HCT116 (cell line): Measurements from ENCODE around the gene PHPT1. TPM values are rescaled to one million over a fixed set of nuclear protein-coding genes. Genes with fewer than 3 reads are reported as not detected.

Experiments used
- ATAC-seq: fragments of 200-7000 bp; cut with Tn5 transposase; 2 replicates; pipeline ENCODE4 v1.9.1; 2020; ENCODE audit warnings: mild to moderate bottlenecking, moderate library complexity
- BruUV-seq: library from RNA; stranded (reverse); fragments of 400-500 nt; replicated peaks from 2 replicates; lab custom pipeline; 2021; lab: Mats Ljungman, UMichigan
- CTCF ChIA-PET: fragments of 300-600 bp; sonication (Branson Sonifier 250); formaldehyde crosslinking; loops from one replicate; lab custom pipeline; 2021; ENCODE audit warnings: antibody characterized with exemption; lab: Charles Lee
- POLR2A ChIA-PET: fragments of 300-600, 350-600 bp; sonication (Branson Sonifier 250); formaldehyde crosslinking; loops from one replicate; lab custom pipeline; 2021; ENCODE audit warnings: antibody characterized with exemption; lab: Charles Lee
- RAD21 ChIA-PET, 2 experiments: fragments of 300-600 bp; sonication (Branson Sonifier 250); formaldehyde crosslinking; loops; one replicate each; lab custom pipeline; 2023; ENCODE audit warnings: low total read pairs in 2 of 2; ENCODE audit not compliant: uncharacterized antibody in 2 of 2, unreplicated experiment in 2 of 2, low non-redundant PET in 1 of 2; lab: Charles Lee
- DNase-seq: peaks from one replicate; pipeline ENCODE4 v3.0.0-alpha.2; 2010; ENCODE audit warnings: low read depth, low spot score
- H2AFZ ChIP-seq: fragments of 200-600 bp; shearing (Covaris generic), sonication (generic); 2 replicates; pipeline ENCODE4 v1.6.1; 2017; ENCODE audit warnings: low read depth, mixed run types, mixed read lengths, antibody characterized with exemption, low read length; ENCODE audit not compliant: poor library complexity, severe bottlenecking
- H3K27ac ChIP-seq: 2 replicates; pipeline ENCODE4 v1.5.1; 2012; ENCODE audit warnings: low read depth, low read length
- H3K27me3 ChIP-seq: fragments of 200-600 bp; sonication (generic); 2 replicates; pipeline ENCODE4 v1.6.1; 2016; ENCODE audit warnings: mixed run types, low read length, mixed read lengths; ENCODE audit not compliant: insufficient read depth
- H3K36me3 ChIP-seq, 2 experiments: fragments of 200-500 bp in 1 of 2; fragments of 200-600 bp in 1 of 2; sonication (Bioruptor generic) in 1 of 2; sonication (generic) in 1 of 2; 2 replicates each; pipeline versions ENCODE4 v1.5.1 to v1.6.1; 2014 to 2016; ENCODE audit warnings: low read length in 2 of 2, inconsistent platforms in 1 of 2, mixed read lengths in 1 of 2, mixed run types in 1 of 2; ENCODE audit not compliant: insufficient read depth in 2 of 2, control insufficient read depth in 1 of 2
- H3K4me1 ChIP-seq, 2 experiments: fragments of 200-600 bp in 1 of 2; sonication (generic) in 1 of 2; 2 replicates each; pipeline versions ENCODE4 v1.5.1 to v1.6.1; 2012 to 2017; ENCODE audit warnings: low read length in 2 of 2, inconsistent platforms in 1 of 2, mild to moderate bottlenecking in 1 of 2, mixed read lengths in 1 of 2, mixed run types in 1 of 2, moderate library complexity in 1 of 2; ENCODE audit not compliant: insufficient read depth in 2 of 2, control insufficient read depth in 1 of 2
- H3K4me2 ChIP-seq: fragments of 200-600 bp; sonication (generic); 2 replicates; pipeline ENCODE4 v1.6.1; 2017; ENCODE audit warnings: mixed run types, low read length, mixed read lengths
- H3K4me3 ChIP-seq, 2 experiments: fragments of 200-600 bp in 1 of 2; sonication (generic) in 1 of 2; replicated peaks in 1 of 2; 2 replicates each; pipeline ENCODE4 v1.5.1; 2011 to 2016; ENCODE audit warnings: low read length in 2 of 2, control low read depth in 1 of 2, low read depth in 1 of 2, mild to moderate bottlenecking in 1 of 2, mixed read lengths in 1 of 2, mixed run types in 1 of 2
- H3K79me2 ChIP-seq: fragments of 200-600 bp; sonication (generic); 2 replicates; pipeline ENCODE4 v1.6.1; 2017; ENCODE audit warnings: mild to moderate bottlenecking, mixed run types, low read length, moderate library complexity, mixed read lengths; ENCODE audit not compliant: insufficient read depth
- H3K9ac ChIP-seq: fragments of 200-600 bp; sonication (generic); 2 replicates; pipeline ENCODE4 v1.6.1; 2016; ENCODE audit warnings: low read length, mixed read lengths
- H3K9me2 ChIP-seq: fragments of 200-600 bp; sonication (generic), shearing (Covaris generic); 2 replicates; pipeline ENCODE4 v1.6.1; 2017; ENCODE audit warnings: mixed run types, mild to moderate bottlenecking, moderate library complexity; ENCODE audit not compliant: insufficient read depth
- H3K9me3 ChIP-seq, 2 experiments: fragments of 200-500 bp in 1 of 2; fragments of 200-600 bp in 1 of 2; sonication (Bioruptor generic) in 1 of 2; sonication (generic) in 1 of 2; 2 replicates each; pipeline ENCODE4 v1.6.1; 2014 to 2017; ENCODE audit warnings: low read length in 2 of 2, mixed read lengths in 2 of 2, inconsistent platforms in 1 of 2, low read depth in 1 of 2, mild to moderate bottlenecking in 1 of 2, mixed run types in 1 of 2, moderate library complexity in 1 of 2; ENCODE audit not compliant: control insufficient read depth in 1 of 2, insufficient read depth in 1 of 2
- H4K20me1 ChIP-seq: fragments of 200-600 bp; sonication (generic), shearing (Covaris generic); 2 replicates; pipeline ENCODE4 v1.6.1; 2017; ENCODE audit warnings: mixed run types, mild to moderate bottlenecking, moderate library complexity; ENCODE audit not compliant: insufficient read depth
- ELF1 ChIP-seq: IDR thresholded peaks from 2 replicates; pipeline ENCODE4 v1.6.1; 2012; ENCODE audit warnings: low read depth, borderline replicate concordance
- EZH2phosphoT487 ChIP-seq: fragments of 200-600 bp; IDR thresholded peaks from 2 replicates; pipeline ENCODE4 v1.6.1; 2018; ENCODE audit warnings: antibody characterized with exemption, borderline replicate concordance
- FOSL1 ChIP-seq: IDR thresholded peaks from 2 replicates; pipeline ENCODE4 v1.6.1; 2012; ENCODE audit warnings: low read depth
- POLR2A ChIP-seq: IDR thresholded peaks from 2 replicates; pipeline ENCODE4 v1.7.0; 2011; ENCODE audit warnings: borderline replicate concordance; ENCODE audit not compliant: insufficient read depth, insufficient read length; ENCODE audit errors: extremely low read depth
- POLR2AphosphoS5 ChIP-seq: IDR thresholded peaks from 2 replicates; pipeline ENCODE4 v1.6.1; 2011; ENCODE audit warnings: mild to moderate bottlenecking, low read depth, low read length, moderate library complexity
- SIN3A ChIP-seq: IDR thresholded peaks from 2 replicates; pipeline ENCODE4 v1.6.1; 2012; ENCODE audit warnings: low read depth
- SRF ChIP-seq: IDR thresholded peaks from 2 replicates; pipeline ENCODE4 v1.6.1; 2012; ENCODE audit warnings: low read depth
- ZBTB33 ChIP-seq: IDR thresholded peaks from 2 replicates; pipeline ENCODE4 v1.6.1; 2011; ENCODE audit warnings: mild to moderate bottlenecking, low read length, moderate library complexity; ENCODE audit not compliant: insufficient replicate concordance; ENCODE audit errors: extremely low read depth
- ZFX ChIP-seq: fragments of 450-650 bp; IDR thresholded peaks from 2 replicates; pipeline ENCODE4 v1.6.1; 2017
- ZNF274 ChIP-seq: fragments of 200-500 bp; sonication (Bioruptor generic); IDR thresholded peaks from 2 replicates; pipeline ENCODE4 v1.6.1; 2014; ENCODE audit warnings: mild to moderate bottlenecking, low read depth, low read length, inconsistent platforms
- intact Hi-C: fragments of 100-400 bp; cut with micrococcal nuclease; formaldehyde crosslinking; loops from 2 replicates; pipeline ENCODE4 v1.10.0; 2022
- total RNA-seq: library from RNA; stranded (reverse); gene quantifications from one replicate; pipeline ENCODE4 v1.2.1, GENCODE V29; 2021; ENCODE audit not compliant: unreplicated experiment
- TF ChIP-seq, protein P1 (sequence below): IDR thresholded peaks from 2 replicates; pipeline ENCODE4 v1.6.1; 2012
- TF ChIP-seq, protein P2 (sequence below): IDR thresholded peaks from 2 replicates; pipeline ENCODE4 v1.6.1; 2012; ENCODE audit warnings: low read depth

PHPT1 gene
- total RNA-seq, 1 experiment from 2014 or later = 148 TPM

GRCh38 chr9:136860933-136861873 is 12.0 kb downstream of the PHPT1 start:
- Histone ChIP-seq H4K20me1 (no peaks in the 10 kb centered on the region), H3K36me3 (peaks cover 23 to 25% of the 10 kb centered on the region in 2 experiments; a peak in 3 of 4 replicates), H3K4me2 (no peak overlapping the region), H3K9me3 (no peaks in the 10 kb centered on the region), H3K4me3 (no peak overlapping the region), H3K27me3 (no peaks in the 10 kb centered on the region), H3K9ac (no peak overlapping the region), H2AFZ (no peak overlapping the region), H3K9me2 (no peaks in the 10 kb centered on the region), H3K27ac (no peak overlapping the region), H3K4me1 (peaks cover 6 to 19% of the 10 kb centered on the region in 2 experiments; a peak in 3 of 4 replicates), H3K79me2 (peaks cover 31% of the 10 kb centered on the region)
- ChIA-PET CTCF (no interaction called here), POLR2A (interaction anchor here (0.5 kb wide), 1 partner anchor 19 kb away, joined by 3 read pairs; no protein-coding TSS in a partner anchor), RAD21 (no interaction called here)
- no TSS peak for BruUV-seq
- intact Hi-C loops = no loop called here
- no peak for DNase-seq
- ATAC-seq = no peak
- 0 out of 2 replicates have a peak, but pooled peaks have one; percentile 19 for TF ChIP-seq ZFX
- 0 out of 2 replicates have a peak, but pooled peaks have one; percentile 22 for TF ChIP-seq POLR2AphosphoS5
- TF ChIP-seq, protein P1, sequence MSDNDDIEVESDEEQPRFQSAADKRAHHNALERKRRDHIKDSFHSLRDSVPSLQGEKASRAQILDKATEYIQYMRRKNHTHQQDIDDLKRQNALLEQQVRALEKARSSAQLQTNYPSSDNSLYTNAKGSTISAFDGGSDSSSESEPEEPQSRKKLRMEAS = no peak

DNA sequence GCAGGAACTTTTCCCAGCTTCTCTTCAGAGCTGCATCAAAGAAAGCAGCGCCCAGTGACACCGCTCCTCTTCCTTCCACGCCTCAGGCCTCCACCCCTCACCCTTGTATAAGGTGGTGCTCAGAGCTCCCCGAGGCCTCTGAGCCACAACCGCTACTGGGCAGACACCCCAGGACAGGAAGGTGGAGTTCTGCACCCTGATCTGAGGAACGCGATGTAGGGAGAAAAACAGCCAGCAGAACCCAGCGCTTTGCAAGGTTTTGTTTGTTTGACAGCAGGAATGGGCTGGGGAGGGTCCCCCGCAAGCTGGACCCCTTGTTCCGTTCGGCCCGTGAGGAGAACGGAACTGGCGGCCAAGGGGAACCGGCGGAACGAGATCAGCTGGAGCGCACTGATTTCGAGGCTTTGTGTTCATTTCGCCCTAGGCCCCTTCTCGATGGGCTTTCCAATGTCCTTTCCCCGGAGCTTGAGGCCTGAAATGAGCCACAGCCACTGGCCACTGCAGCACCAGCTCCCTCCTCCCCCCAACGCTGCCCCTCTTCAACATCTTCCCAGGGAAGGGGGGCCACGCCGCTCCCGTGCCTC is 12.8 kb downstream of the PHPT1 start:
- no peak for ATAC-seq
- POLR2A ChIA-PET = no interaction called here
- DNase-seq = no peak
- H3K79me2 ChIP-seq = peaks cover 31% of the 10 kb centered on the region
- no peak overlapping the region for H3K4me2 ChIP-seq
- H4K20me1 ChIP-seq = no peaks in the 10 kb centered on the region
- H3K9me3 ChIP-seq = no peaks in the 10 kb centered on the region
- no peak overlapping the region for H3K4me3 ChIP-seq
- BruUV-seq = no TSS peak
- no peaks in the 10 kb centered on the region for H3K9me2 ChIP-seq
- no peaks in the 10 kb centered on the region for H3K27me3 ChIP-seq
- intact Hi-C loops = no loop called here
- H3K27ac ChIP-seq = no peak overlapping the region
- H3K4me1 ChIP-seq = peaks cover 6 to 21% of the 10 kb centered on the region in 2 experiments; a peak in 3 of 4 replicates
- CTCF ChIA-PET = no interaction called here
- peaks cover 23 to 25% of the 10 kb centered on the region in 2 experiments; a peak in 3 of 4 replicates for H3K36me3 ChIP-seq
- no peak overlapping the region for H2AFZ ChIP-seq
- H3K9ac ChIP-seq = no peak overlapping the region
- RAD21 ChIA-PET = no interaction called here
- TF ChIP-seq ZNF274 (no peak), ELF1 (no peak), EZH2phosphoT487 (no peak), ZFX (no peak), SRF (no peak), POLR2A (no peak), SIN3A (no peak), ZBTB33 (no peak), FOSL1 (no peak)
- TF ChIP-seq, protein P2, sequence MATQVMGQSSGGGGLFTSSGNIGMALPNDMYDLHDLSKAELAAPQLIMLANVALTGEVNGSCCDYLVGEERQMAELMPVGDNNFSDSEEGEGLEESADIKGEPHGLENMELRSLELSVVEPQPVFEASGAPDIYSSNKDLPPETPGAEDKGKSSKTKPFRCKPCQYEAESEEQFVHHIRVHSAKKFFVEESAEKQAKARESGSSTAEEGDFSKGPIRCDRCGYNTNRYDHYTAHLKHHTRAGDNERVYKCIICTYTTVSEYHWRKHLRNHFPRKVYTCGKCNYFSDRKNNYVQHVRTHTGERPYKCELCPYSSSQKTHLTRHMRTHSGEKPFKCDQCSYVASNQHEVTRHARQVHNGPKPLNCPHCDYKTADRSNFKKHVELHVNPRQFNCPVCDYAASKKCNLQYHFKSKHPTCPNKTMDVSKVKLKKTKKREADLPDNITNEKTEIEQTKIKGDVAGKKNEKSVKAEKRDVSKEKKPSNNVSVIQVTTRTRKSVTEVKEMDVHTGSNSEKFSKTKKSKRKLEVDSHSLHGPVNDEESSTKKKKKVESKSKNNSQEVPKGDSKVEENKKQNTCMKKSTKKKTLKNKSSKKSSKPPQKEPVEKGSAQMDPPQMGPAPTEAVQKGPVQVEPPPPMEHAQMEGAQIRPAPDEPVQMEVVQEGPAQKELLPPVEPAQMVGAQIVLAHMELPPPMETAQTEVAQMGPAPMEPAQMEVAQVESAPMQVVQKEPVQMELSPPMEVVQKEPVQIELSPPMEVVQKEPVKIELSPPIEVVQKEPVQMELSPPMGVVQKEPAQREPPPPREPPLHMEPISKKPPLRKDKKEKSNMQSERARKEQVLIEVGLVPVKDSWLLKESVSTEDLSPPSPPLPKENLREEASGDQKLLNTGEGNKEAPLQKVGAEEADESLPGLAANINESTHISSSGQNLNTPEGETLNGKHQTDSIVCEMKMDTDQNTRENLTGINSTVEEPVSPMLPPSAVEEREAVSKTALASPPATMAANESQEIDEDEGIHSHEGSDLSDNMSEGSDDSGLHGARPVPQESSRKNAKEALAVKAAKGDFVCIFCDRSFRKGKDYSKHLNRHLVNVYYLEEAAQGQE = no peak
